Measurements from ENCODE around the gene SLC17A5.
A peak's percentile ranks its signal among the peaks of the same experiment; 100 is the strongest.

The SLC17A5 gene

GRCh38 chr6:73613806-73614536 is 39.8 kb downstream of the SLC17A5 start:
- Histone ChIP-seq H3K27me3 (ENCODE audit: insufficient read depth, low read length, poor library complexity) (no peaks in the 10 kb centered on the region), H3K9me3 (ENCODE audit: insufficient read depth, low read length, severe bottlenecking) (no peaks in the 10 kb centered on the region), H3K9ac (ENCODE audit: low read depth, low read length) (no peak overlapping the region), H4K20me1 (ENCODE audit: insufficient read depth, low read length) (no peaks in the 10 kb centered on the region), H2AFZ (ENCODE audit: low read depth, low read length) (no peak overlapping the region), H3K36me3 (ENCODE audit: insufficient read depth, low read length) (peaks cover 17% of the 10 kb centered on the region; the same call in 1 of the 2 replicates), H3K4me2 (ENCODE audit: insufficient read depth, low read length) (no peak overlapping the region), H3K4me3 (ENCODE audit: low read depth in 1 of 2, low read length in 2 of 2) (no peak overlapping the region), H3K4me1 (ENCODE audit: insufficient read depth, low read length) (no peaks in the 10 kb centered on the region), H3K79me2 (ENCODE audit: insufficient read depth, low read length) (no peaks in the 10 kb centered on the region), H3K27ac (ENCODE audit: low read length) (no peak overlapping the region)
- DNase-seq (no peak), ATAC-seq (ENCODE audit: insufficient read depth, low read depth) (no peak)
- TF ChIP-seq EZH2 (IDR thresholded peaks at IDR 0.05; ENCODE audit: borderline replicate concordance, low read depth, low read length, severe bottlenecking): no peak
- TF ChIP-seq, protein P1, sequence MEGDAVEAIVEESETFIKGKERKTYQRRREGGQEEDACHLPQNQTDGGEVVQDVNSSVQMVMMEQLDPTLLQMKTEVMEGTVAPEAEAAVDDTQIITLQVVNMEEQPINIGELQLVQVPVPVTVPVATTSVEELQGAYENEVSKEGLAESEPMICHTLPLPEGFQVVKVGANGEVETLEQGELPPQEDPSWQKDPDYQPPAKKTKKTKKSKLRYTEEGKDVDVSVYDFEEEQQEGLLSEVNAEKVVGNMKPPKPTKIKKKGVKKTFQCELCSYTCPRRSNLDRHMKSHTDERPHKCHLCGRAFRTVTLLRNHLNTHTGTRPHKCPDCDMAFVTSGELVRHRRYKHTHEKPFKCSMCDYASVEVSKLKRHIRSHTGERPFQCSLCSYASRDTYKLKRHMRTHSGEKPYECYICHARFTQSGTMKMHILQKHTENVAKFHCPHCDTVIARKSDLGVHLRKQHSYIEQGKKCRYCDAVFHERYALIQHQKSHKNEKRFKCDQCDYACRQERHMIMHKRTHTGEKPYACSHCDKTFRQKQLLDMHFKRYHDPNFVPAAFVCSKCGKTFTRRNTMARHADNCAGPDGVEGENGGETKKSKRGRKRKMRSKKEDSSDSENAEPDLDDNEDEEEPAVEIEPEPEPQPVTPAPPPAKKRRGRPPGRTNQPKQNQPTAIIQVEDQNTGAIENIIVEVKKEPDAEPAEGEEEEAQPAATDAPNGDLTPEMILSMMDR (IDR thresholded peaks at IDR 0.05; ENCODE audit: borderline replicate concordance, extremely low read depth, low read length, poor library complexity, severe bottlenecking): no peak

DNA sequence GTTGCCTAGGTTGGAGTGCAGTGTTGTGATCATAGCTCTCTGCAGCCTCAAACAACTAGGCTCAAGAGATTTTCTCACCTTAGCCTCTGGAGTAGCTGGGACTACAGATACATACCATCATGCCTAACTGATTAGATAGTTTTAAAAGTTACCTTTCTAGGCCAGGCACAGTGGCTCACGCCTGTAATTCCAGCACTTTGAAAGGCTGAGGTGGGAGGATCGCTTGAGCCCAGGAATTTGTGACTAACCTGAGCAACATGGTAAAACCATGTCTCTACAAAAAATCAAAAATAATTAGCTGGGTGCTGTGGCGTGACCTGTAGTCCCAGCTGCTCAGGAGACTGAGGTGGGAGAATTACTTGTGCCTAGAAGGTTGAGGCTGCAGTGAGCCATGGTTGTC is 41.2 kb downstream of the SLC17A5 start:
- H3K27me3 ChIP-seq (ENCODE audit: insufficient read depth, low read length, poor library complexity): no peaks in the 10 kb centered on the region
- no peaks in the 10 kb centered on the region for H3K79me2 ChIP-seq (ENCODE audit: insufficient read depth, low read length)
- H3K9me3 ChIP-seq (ENCODE audit: insufficient read depth, low read length, severe bottlenecking): no peaks in the 10 kb centered on the region
- TF ChIP-seq, protein P1 (IDR thresholded peaks at IDR 0.05; ENCODE audit: borderline replicate concordance, extremely low read depth, low read length, poor library complexity, severe bottlenecking): no peak
- no peak for TF ChIP-seq EZH2 (IDR thresholded peaks at IDR 0.05; ENCODE audit: borderline replicate concordance, low read depth, low read length, severe bottlenecking)
- H3K4me3 ChIP-seq (ENCODE audit: low read depth in 1 of 2, low read length in 2 of 2): no peak overlapping the region
- H3K9ac ChIP-seq (ENCODE audit: low read depth, low read length): no peak overlapping the region
- no peak overlapping the region for H2AFZ ChIP-seq (ENCODE audit: low read depth, low read length)
- no peaks in the 10 kb centered on the region for H3K4me1 ChIP-seq (ENCODE audit: insufficient read depth, low read length)
- peaks cover 22% of the 10 kb centered on the region for H3K36me3 ChIP-seq (ENCODE audit: insufficient read depth, low read length)
- H3K4me2 ChIP-seq (ENCODE audit: insufficient read depth, low read length): no peak overlapping the region
- no peaks in the 10 kb centered on the region for H4K20me1 ChIP-seq (ENCODE audit: insufficient read depth, low read length)
- no peak overlapping the region for H3K27ac ChIP-seq (ENCODE audit: low read length)
- DNase-seq: no peak
- no peak for ATAC-seq (ENCODE audit: insufficient read depth, low read depth)

- Histone ChIP-seq H3K4me3 (ENCODE audit: low read depth in 1 of 2, low read length in 2 of 2) (no peak overlapping the region), H3K9ac (ENCODE audit: low read depth, low read length) (no peak overlapping the region), H3K9me3 (ENCODE audit: insufficient read depth, low read length, severe bottlenecking) (no peaks in the 10 kb centered on the region), H2AFZ (ENCODE audit: low read depth, low read length) (no peak overlapping the region; the same call in 1 of the 2 replicates), H3K4me2 (ENCODE audit: insufficient read depth, low read length) (no peak overlapping the region), H3K27ac (ENCODE audit: low read length) (no peak overlapping the region), H4K20me1 (ENCODE audit: insufficient read depth, low read length) (no peaks in the 10 kb centered on the region), H3K36me3 (ENCODE audit: insufficient read depth, low read length) (peaks cover 28% of the 10 kb centered on the region), H3K4me1 (ENCODE audit: insufficient read depth, low read length) (no peaks in the 10 kb centered on the region), H3K27me3 (ENCODE audit: insufficient read depth, low read length, poor library complexity) (no peaks in the 10 kb centered on the region), H3K79me2 (ENCODE audit: insufficient read depth, low read length) (no peaks in the 10 kb centered on the region)
- TF ChIP-seq, protein P1 (IDR thresholded peaks at IDR 0.05; ENCODE audit: borderline replicate concordance, extremely low read depth, low read length, poor library complexity, severe bottlenecking): peak; percentile 76
- no peak for TF ChIP-seq EZH2 (IDR thresholded peaks at IDR 0.05; ENCODE audit: borderline replicate concordance, low read depth, low read length, severe bottlenecking)
- DNase-seq: no peak
- ATAC-seq (ENCODE audit: insufficient read depth, low read depth): peak; percentile 72
Observed at GRCh38 chr6:73610444-73611275, 43.1 kb downstream of the SLC17A5 start.
